ENCODE data around the gene B4GALT1.

B4GALT1 gene

GRCh38 chr9:33158843-33159776, 8.0 kb downstream of the B4GALT1 start:
- Histone ChIP-seq H3K4me1 (peaks cover 27% of the 10 kb centered on the region), H3K4me3 (ENCODE audit: low read depth, low read length) (no peak overlapping the region), H3K36me3 (no peaks in the 10 kb centered on the region), H3K27me3 (no peaks in the 10 kb centered on the region), H3K9me3 (no peaks in the 10 kb centered on the region)
- no peak for DNase-seq
- TF ChIP-seq CTCF (IDR thresholded peaks at IDR 0.05; ENCODE audit: low read depth, low read length), result no peak

GRCh38 chr9:33157960-33158842, 8.9 kb downstream of the B4GALT1 start:
- no peaks in the 10 kb centered on the region for H3K36me3 ChIP-seq
- TF ChIP-seq CTCF (IDR thresholded peaks at IDR 0.05; ENCODE audit: low read depth, low read length), result no peak
- no peaks in the 10 kb centered on the region for H3K27me3 ChIP-seq
- H3K9me3 ChIP-seq, result no peaks in the 10 kb centered on the region
- H3K4me3 ChIP-seq (ENCODE audit: low read depth, low read length), result no peak overlapping the region
- H3K4me1 ChIP-seq, result peaks cover 27% of the 10 kb centered on the region
- DNase-seq, result no peak

GRCh38 chr9:33155393-33155792, 11.7 kb downstream of the B4GALT1 start:
- H3K4me3 ChIP-seq (ENCODE audit: low read depth, low read length), result no peak overlapping the region
- peaks cover 23% of the 10 kb centered on the region for H3K4me1 ChIP-seq
- no peaks in the 10 kb centered on the region for H3K9me3 ChIP-seq
- no peak for DNase-seq
- no peaks in the 10 kb centered on the region for H3K36me3 ChIP-seq
- no peak for TF ChIP-seq CTCF (IDR thresholded peaks at IDR 0.05; ENCODE audit: low read depth, low read length)
- no peaks in the 10 kb centered on the region for H3K27me3 ChIP-seq

- Histone ChIP-seq H3K4me3 (ENCODE audit: low read depth, low read length) (no peak overlapping the region), H3K9me3 (no peaks in the 10 kb centered on the region), H3K4me1 (peaks cover 12% of the 10 kb centered on the region), H3K27me3 (no peaks in the 10 kb centered on the region), H3K36me3 (no peaks in the 10 kb centered on the region)
- no peak for DNase-seq
- no peak for TF ChIP-seq CTCF (IDR thresholded peaks at IDR 0.05; ENCODE audit: low read depth, low read length)
These were observed 12.8 kb downstream of the B4GALT1 start for GRCh38 chr9:33154371-33154770.

GRCh38 chr9:33153666-33154065, 13.5 kb downstream of the B4GALT1 start:
- Histone ChIP-seq H3K27me3 (no peaks in the 10 kb centered on the region), H3K36me3 (no peaks in the 10 kb centered on the region), H3K9me3 (no peaks in the 10 kb centered on the region), H3K4me1 (peaks cover 9% of the 10 kb centered on the region), H3K4me3 (ENCODE audit: low read depth, low read length) (no peak overlapping the region)
- no peak for TF ChIP-seq CTCF (IDR thresholded peaks at IDR 0.05; ENCODE audit: low read depth, low read length)
- DNase-seq, result no peak

Data from BE2C (cell line).